Central memory CD4-positive, alpha-beta T cell (primary cell): ENCODE data around the gene CCZ1.
A peak's percentile ranks its signal among the peaks of the same experiment; 100 is the strongest.
"Not testable (repeated sequence)": the region's sequence is repeated elsewhere in the genome, so short reads cannot be mapped to it uniquely, and the experiment has no call there.

ENCODE experiments used
- DNase-seq: peaks from one replicate; pipeline ENCODE4 v3.0.0; 2022
- total RNA-seq, 3 experiments: gene quantifications; one replicate each; lab custom pipeline; 2026; lab: John Stamatoyannopoulos, UW

The CCZ1 gene
- 21.2 to 28.2 (median 22.0) reads per million in 3 experiments for total RNA-seq

- peak; percentile 59 for DNase-seq
These were observed at the start of gene CCZ1 for GRCh38 chr7:5898480-5899224. Gene CCZ1 (plus strand): TSS chr7:5898733. CDS start chr7:5898800, 67 bp downstream.

GRCh38 chr7:5850944-5851343 lies 47.6 kb upstream of the CCZ1 start:
- DNase-seq = no peak

- no peak for DNase-seq
These were observed 43.8 kb upstream of the CCZ1 start for GRCh38 chr7:5854738-5855137.

- not testable (repeated sequence) for DNase-seq
These were observed 41.4 kb upstream of the CCZ1 start for GRCh38 chr7:5857041-5857575.

- DNase-seq = peak; percentile 84
These were observed 40.0 kb upstream of the CCZ1 start for GRCh38 chr7:5858494-5858893.

GRCh38 chr7:5861281-5861680 lies 37.3 kb upstream of the CCZ1 start:
- DNase-seq = not testable (repeated sequence)

- not testable (repeated sequence) for DNase-seq
These were observed 35.7 kb upstream of the CCZ1 start for GRCh38 chr7:5862753-5863366.

GRCh38 chr7:5865279-5865931 lies 33.1 kb upstream of the CCZ1 start:
- not testable (repeated sequence) for DNase-seq

- no peak for DNase-seq
These were observed 31.5 kb upstream of the CCZ1 start for GRCh38 chr7:5867060-5867459.

GRCh38 chr7:5868928-5869341 lies 29.6 kb upstream of the CCZ1 start:
- not testable (repeated sequence) for DNase-seq

- DNase-seq = no peak
These were observed 28.8 kb upstream of the CCZ1 start for GRCh38 chr7:5869691-5870090.

- DNase-seq = no peak
These were observed 28.2 kb upstream of the CCZ1 start for GRCh38 chr7:5870311-5870710.

- no peak for DNase-seq
These were observed 26.2 kb upstream of the CCZ1 start for GRCh38 chr7:5872326-5872725.

- DNase-seq = not testable (repeated sequence)
These were observed 18.9 kb upstream of the CCZ1 start for GRCh38 chr7:5879591-5879990.

- not testable (repeated sequence) for DNase-seq
These were observed 18.4 kb upstream of the CCZ1 start for GRCh38 chr7:5880106-5880505.

GRCh38 chr7:5884431-5884830 lies 14.1 kb upstream of the CCZ1 start:
- DNase-seq = not testable (repeated sequence)

GRCh38 chr7:5888021-5888420 lies 10.5 kb upstream of the CCZ1 start:
- not testable (repeated sequence) for DNase-seq

- DNase-seq = not testable (repeated sequence)
These were observed 8.3 kb upstream of the CCZ1 start for GRCh38 chr7:5890244-5890643.

GRCh38 chr7:5892498-5892897 lies 6.0 kb upstream of the CCZ1 start:
- no peak for DNase-seq

GRCh38 chr7:5897369-5897919 lies 1.1 kb upstream of the CCZ1 start:
- DNase-seq = not testable (repeated sequence)

- DNase-seq = not testable (repeated sequence)
These were observed 4.5 kb downstream of the CCZ1 start for GRCh38 chr7:5903002-5903401.

GRCh38 chr7:5904726-5905125 lies 6.2 kb downstream of the CCZ1 start:
- DNase-seq = not testable (repeated sequence)

GRCh38 chr7:5908835-5909234 lies 10.3 kb downstream of the CCZ1 start:
- not testable (repeated sequence) for DNase-seq
